ENCODE results near the gene DOK6. TPM values are rescaled to one million over a fixed set of nuclear protein-coding genes. Genes with fewer than 3 reads are reported as not detected.

The DOK6 gene
- total and polyA plus RNA-seq, 2 donors (not counting 3 experiments of a cell fraction or from before 2014, with no cell fraction given): under 0.01 TPM; not detected in 1

DNA sequence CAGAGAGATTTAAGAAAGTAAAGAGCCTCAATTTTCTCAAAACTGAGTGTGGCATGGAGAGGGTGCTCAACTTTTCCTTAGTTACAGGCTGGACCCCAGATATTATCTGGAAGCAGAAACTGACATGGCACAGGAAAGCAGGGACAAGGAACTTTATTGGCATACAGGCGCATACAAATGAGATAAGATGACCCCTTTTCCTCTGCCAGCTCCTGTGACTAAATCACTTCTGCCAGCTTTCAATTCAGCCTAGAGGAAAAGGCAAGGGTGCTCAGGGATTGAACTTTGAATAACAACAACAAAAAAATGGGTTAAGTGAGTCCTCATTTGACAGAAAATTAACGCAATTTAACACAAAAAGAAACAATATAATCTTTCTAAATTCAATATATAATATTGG, 284.1 kb downstream of the DOK6 start:
- POLR2A ChIA-PET: no interaction called here
- DNase-seq (ENCODE audit: low read depth, low spot score) (peak; percentile 31), FAIRE-seq (no peak)
- CTCF ChIA-PET: no interaction called here
- H3K4me2 ChIP-seq (ENCODE audit: insufficient read depth, low read length): no peak overlapping the region
- H3K27me3 ChIP-seq (ENCODE audit: control insufficient read depth in 2 of 2, insufficient read depth in 2 of 2, low read length in 2 of 2): no peaks in the 10 kb centered on the region
- H3K9me3 ChIP-seq (replicated peaks; ENCODE audit: control insufficient read depth, insufficient read depth, low read length): no peaks in the 10 kb centered on the region
- H3K4me1 ChIP-seq (ENCODE audit: control insufficient read depth, extremely low read depth, insufficient read depth, low read length): no peaks in the 10 kb centered on the region
- no peak overlapping the region for H3K27ac ChIP-seq (ENCODE audit: insufficient read depth, low read depth, low read length)
- H2AFZ ChIP-seq (ENCODE audit: low read depth, low read length): no peak overlapping the region
- intact Hi-C loops (cut with micrococcal nuclease): no loop called here
- H3K4me3 ChIP-seq (replicated peaks in 1 of 3; ENCODE audit: insufficient read depth in 1 of 3, low read depth in 1 of 3, low read length in 3 of 3): no peak overlapping the region
- TF ChIP-seq JUN (IDR thresholded peaks at IDR 0.05; ENCODE audit: borderline replicate concordance, insufficient read depth, insufficient read length, low read depth) (no peak), MYC (IDR thresholded peaks at IDR 0.05; ENCODE audit: low read depth, low read length) (no peak), GATA2 (IDR thresholded peaks at IDR 0.05; ENCODE audit: insufficient read depth, insufficient read length, low read depth, low read length) (no peak), POLR2AphosphoS5 (IDR thresholded peaks at IDR 0.05; ENCODE audit: insufficient read depth, low read depth, low read length) (no peak), FOS (IDR thresholded peaks at IDR 0.05; ENCODE audit: borderline replicate concordance, insufficient read depth, low read length) (no peak), CTCF (IDR thresholded peaks at IDR 0.05; ENCODE audit: extremely low read depth in 1 of 2, insufficient read depth in 1 of 2, low read depth in 1 of 2, low read length in 2 of 2) (no peak), POLR2A (IDR thresholded peaks at IDR 0.05; ENCODE audit: low read depth, low read length) (no peak), EZH2 (IDR thresholded peaks at IDR 0.05; ENCODE audit: borderline replicate concordance, low read depth, low read length, severe bottlenecking) (no peak)
- TF ChIP-seq, protein P1, sequence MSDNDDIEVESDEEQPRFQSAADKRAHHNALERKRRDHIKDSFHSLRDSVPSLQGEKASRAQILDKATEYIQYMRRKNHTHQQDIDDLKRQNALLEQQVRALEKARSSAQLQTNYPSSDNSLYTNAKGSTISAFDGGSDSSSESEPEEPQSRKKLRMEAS (IDR thresholded peaks at IDR 0.05; ENCODE audit: insufficient read depth, insufficient read length): no peak
- no peaks in the 10 kb centered on the region for H4K20me1 ChIP-seq (replicated peaks; ENCODE audit: control insufficient read depth, extremely low read depth, insufficient read depth, low read length)
- H3K79me2 ChIP-seq (ENCODE audit: control insufficient read depth, insufficient read depth, low read length): no peaks in the 10 kb centered on the region
- H3K9me1 ChIP-seq (replicated peaks; ENCODE audit: control insufficient read depth, extremely low read depth, insufficient read depth, low read length): no peaks in the 10 kb centered on the region
- no peak overlapping the region for H3K9ac ChIP-seq (replicated peaks; ENCODE audit: extremely low read depth, insufficient read depth, low read length)
- dilution Hi-C loops (cut with MboI; ENCODE audit: extremely low pct_ligation_motif_present, low sequenced_read_pairs): no loop called here
- BruUV-seq (replicated peaks): no TSS peak
- no peaks in the 10 kb centered on the region for H3K36me3 ChIP-seq (ENCODE audit: control insufficient read depth in 2 of 2, extremely low read depth in 1 of 2, insufficient read depth in 2 of 2, low read length in 2 of 2)

Data from endothelial cell of umbilical vein (primary cell).